Vagina (tissue), 2 donors: ENCODE data around the gene ZNF536. TPM values are rescaled to one million over a fixed set of nuclear protein-coding genes. Genes with fewer than 3 reads are reported as not detected.

Experiments
- DNase-seq, 2 donors: peaks; one replicate each; pipeline ENCODE4 v3.0.0-alpha.2; 2017; ENCODE audit errors: extremely low spot score in 2 of 2
- H3K27ac ChIP-seq: fragments of 200-600 bp; sonication (generic); one replicate; pipeline ENCODE4 v1.5.1; 2019
- H3K27me3 ChIP-seq: fragments of 200-600 bp; sonication (generic); one replicate; pipeline ENCODE4 v1.5.1; 2019
- H3K36me3 ChIP-seq, 2 donors: fragments of 200-600 bp; sonication (generic); one replicate each; pipeline ENCODE4 v1.5.1; 2017 to 2019
- H3K4me1 ChIP-seq: fragments of 200-600 bp; sonication (generic); one replicate; pipeline ENCODE4 v1.5.1; 2019
- H3K4me3 ChIP-seq, 2 donors: fragments of 200-600 bp; sonication (generic); 1 replicate in 1 of 2; 2 replicates in 1 of 2; pipeline ENCODE4 v1.5.1; 2016 to 2019
- H3K9me3 ChIP-seq: fragments of 200-600 bp; sonication (generic); one replicate; pipeline ENCODE4 v1.5.1; 2019
- POLR2A ChIP-seq, 2 donors: fragments of 450-650 bp; IDR thresholded peaks; one replicate each; pipeline ENCODE4 v1.6.1; 2017; ENCODE audit warnings: antibody characterized with exemption in 2 of 2, mild to moderate bottlenecking in 2 of 2, moderate library complexity in 2 of 2
- POLR2AphosphoS5 ChIP-seq, 2 donors: sonication (generic); formaldehyde crosslinking; IDR thresholded peaks; one replicate each; pipeline ENCODE4 v1.9.0; 2017; ENCODE audit warnings: antibody characterized with exemption in 2 of 2, mild to moderate bottlenecking in 2 of 2, low read depth in 1 of 2; ENCODE audit not compliant: insufficient read depth in 1 of 2
- intact Hi-C: fragments of 100-400 bp; cut with DNase I; formaldehyde crosslinking; loops from one replicate; pipeline ENCODE4 v1.15.1; 2023
- total RNA-seq: library from RNA; depleted of rRNA; stranded (reverse); fragments of >200 nt; gene quantifications from one replicate; pipeline ENCODE4 v1.2.3, GENCODE V29; 2016
- TF ChIP-seq, protein P1 (sequence below), 3 experiments: fragments of 450-650 bp in 2 of 3; fragments of 200-600 bp in 1 of 3; sonication (generic) in 1 of 3; IDR thresholded peaks; one replicate each; pipeline ENCODE4 v1.5.1; 2017 to 2019; ENCODE audit warnings: antibody characterized with exemption in 3 of 3, mild to moderate bottlenecking in 2 of 3, moderate library complexity in 2 of 3

ZNF536 gene
- total RNA-seq, 1 donor from 2014 or later: 2.5 TPM

GRCh38 chr19:30540761-30541160 is 168.6 kb downstream of the ZNF536 start:
- Histone ChIP-seq H3K27me3 (no peaks in the 10 kb centered on the region), H3K36me3 (no peaks in the 10 kb centered on the region), H3K4me1 (no peaks in the 10 kb centered on the region), H3K27ac (no peak overlapping the region), H3K4me3 (no peak overlapping the region), H3K9me3 (no peaks in the 10 kb centered on the region)
- intact Hi-C loops: no loop called here
- no peak for DNase-seq
- TF ChIP-seq, protein P1, sequence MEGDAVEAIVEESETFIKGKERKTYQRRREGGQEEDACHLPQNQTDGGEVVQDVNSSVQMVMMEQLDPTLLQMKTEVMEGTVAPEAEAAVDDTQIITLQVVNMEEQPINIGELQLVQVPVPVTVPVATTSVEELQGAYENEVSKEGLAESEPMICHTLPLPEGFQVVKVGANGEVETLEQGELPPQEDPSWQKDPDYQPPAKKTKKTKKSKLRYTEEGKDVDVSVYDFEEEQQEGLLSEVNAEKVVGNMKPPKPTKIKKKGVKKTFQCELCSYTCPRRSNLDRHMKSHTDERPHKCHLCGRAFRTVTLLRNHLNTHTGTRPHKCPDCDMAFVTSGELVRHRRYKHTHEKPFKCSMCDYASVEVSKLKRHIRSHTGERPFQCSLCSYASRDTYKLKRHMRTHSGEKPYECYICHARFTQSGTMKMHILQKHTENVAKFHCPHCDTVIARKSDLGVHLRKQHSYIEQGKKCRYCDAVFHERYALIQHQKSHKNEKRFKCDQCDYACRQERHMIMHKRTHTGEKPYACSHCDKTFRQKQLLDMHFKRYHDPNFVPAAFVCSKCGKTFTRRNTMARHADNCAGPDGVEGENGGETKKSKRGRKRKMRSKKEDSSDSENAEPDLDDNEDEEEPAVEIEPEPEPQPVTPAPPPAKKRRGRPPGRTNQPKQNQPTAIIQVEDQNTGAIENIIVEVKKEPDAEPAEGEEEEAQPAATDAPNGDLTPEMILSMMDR (IDR thresholded peaks at IDR 0.05): no peak
- TF ChIP-seq POLR2AphosphoS5 (IDR thresholded peaks at IDR 0.05; ENCODE audit: insufficient read depth in 1 of 2, low read depth in 1 of 2) (no peak), POLR2A (IDR thresholded peaks at IDR 0.05) (no peak)

GRCh38 chr19:30541575-30541974 is 169.4 kb downstream of the ZNF536 start:
- H3K9me3 ChIP-seq: no peaks in the 10 kb centered on the region
- no peak overlapping the region for H3K27ac ChIP-seq
- DNase-seq: no peak
- no peaks in the 10 kb centered on the region for H3K4me1 ChIP-seq
- H3K27me3 ChIP-seq: no peaks in the 10 kb centered on the region
- intact Hi-C loops: no loop called here
- H3K36me3 ChIP-seq: no peaks in the 10 kb centered on the region
- H3K4me3 ChIP-seq: no peak overlapping the region
- TF ChIP-seq POLR2AphosphoS5 (IDR thresholded peaks at IDR 0.05; ENCODE audit: insufficient read depth in 1 of 2, low read depth in 1 of 2): no peak
- TF ChIP-seq, protein P1 (IDR thresholded peaks at IDR 0.05): no peak

- Histone ChIP-seq H3K4me3 (no peak overlapping the region), H3K4me1 (no peaks in the 10 kb centered on the region), H3K27ac (no peak overlapping the region), H3K9me3 (no peaks in the 10 kb centered on the region), H3K27me3 (no peaks in the 10 kb centered on the region), H3K36me3 (no peaks in the 10 kb centered on the region)
- intact Hi-C loops: no loop called here
- TF ChIP-seq POLR2A (IDR thresholded peaks at IDR 0.05) (no peak), POLR2AphosphoS5 (IDR thresholded peaks at IDR 0.05; ENCODE audit: insufficient read depth in 1 of 2, low read depth in 1 of 2) (no peak)
- TF ChIP-seq, protein P1 (IDR thresholded peaks at IDR 0.05): no peak
- DNase-seq: no peak
Measured at GRCh38 chr19:30543243-30543945, 171.2 kb downstream of the ZNF536 start.

DNA sequence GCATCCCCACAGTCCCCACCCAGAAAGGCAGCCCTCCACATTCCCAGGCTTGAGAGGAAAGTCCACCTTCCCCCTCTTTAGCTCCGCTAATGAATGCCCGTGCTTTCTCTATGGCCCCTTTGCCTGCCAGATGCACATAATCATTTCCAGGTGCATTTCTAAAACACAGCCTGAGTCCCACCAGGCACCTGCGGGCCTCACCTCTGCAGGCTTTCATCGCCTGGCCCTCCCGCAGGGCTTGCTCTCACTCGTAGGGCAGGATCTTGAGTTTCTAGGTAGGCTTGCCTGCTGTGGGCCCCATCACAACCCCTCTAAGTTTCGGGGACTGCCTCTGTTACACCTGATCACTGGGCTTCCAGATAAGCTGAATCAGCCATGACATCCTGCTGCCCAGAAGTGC is 173.6 kb downstream of the ZNF536 start:
- H3K9me3 ChIP-seq: no peaks in the 10 kb centered on the region
- H3K27ac ChIP-seq: no peak overlapping the region
- no peaks in the 10 kb centered on the region for H3K36me3 ChIP-seq
- no peaks in the 10 kb centered on the region for H3K27me3 ChIP-seq
- TF ChIP-seq POLR2AphosphoS5 (IDR thresholded peaks at IDR 0.05; ENCODE audit: insufficient read depth in 1 of 2, low read depth in 1 of 2) (no peak), POLR2A (IDR thresholded peaks at IDR 0.05) (no peak)
- TF ChIP-seq, protein P1 (IDR thresholded peaks at IDR 0.05): no peak
- H3K4me1 ChIP-seq: no peaks in the 10 kb centered on the region
- H3K4me3 ChIP-seq: no peak overlapping the region
- intact Hi-C loops: no loop called here
- no peak for DNase-seq

DNA sequence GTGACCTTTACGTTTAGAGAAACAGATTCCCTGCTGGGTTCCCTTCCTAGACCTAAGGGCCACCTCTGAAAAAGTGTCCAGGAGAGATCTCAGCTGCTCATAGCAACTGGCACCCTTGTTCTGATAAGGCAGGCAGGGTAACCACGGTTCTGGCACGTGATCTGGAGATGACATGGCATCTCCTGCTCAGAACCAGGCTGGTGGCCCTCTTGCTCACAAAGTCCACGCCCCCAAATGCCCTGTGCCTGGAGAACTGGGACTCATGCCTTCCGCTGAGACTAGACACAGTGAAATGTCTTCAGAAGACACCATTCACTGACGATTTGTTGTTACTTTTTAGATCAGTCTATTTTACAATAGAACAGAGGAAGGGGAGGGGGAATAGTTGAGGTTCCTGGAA is 174.1 kb downstream of the ZNF536 start:
- no peak for TF ChIP-seq POLR2AphosphoS5 (IDR thresholded peaks at IDR 0.05; ENCODE audit: insufficient read depth in 1 of 2, low read depth in 1 of 2)
- TF ChIP-seq POLR2A (IDR thresholded peaks at IDR 0.05): no peak
- TF ChIP-seq, protein P1 (IDR thresholded peaks at IDR 0.05): no peak
- Histone ChIP-seq H3K27me3 (no peaks in the 10 kb centered on the region), H3K9me3 (no peaks in the 10 kb centered on the region), H3K36me3 (no peaks in the 10 kb centered on the region), H3K4me3 (no peak overlapping the region), H3K4me1 (no peaks in the 10 kb centered on the region), H3K27ac (no peak overlapping the region)
- intact Hi-C loops: no loop called here
- no peak for DNase-seq
